ENCODE data around the gene FAM120B. TPM values are rescaled to one million over a fixed set of nuclear protein-coding genes. Genes with fewer than 3 reads are reported as not detected.
A peak's percentile ranks its signal among the peaks of the same experiment; 100 is the strongest.

The FAM120B gene
- total RNA-seq, 1 donor from 2014 or later: 48.3 TPM

GRCh38 chr6:170423030-170423429 lies 116.5 kb downstream of the FAM120B start:
- Mint-ChIP-seq H3K4me3 (ENCODE audit: unreplicated experiment) (no peak overlapping the region), H3K36me3 (ENCODE audit: low read depth, unreplicated experiment) (no peaks in the 10 kb centered on the region), H3K27ac (ENCODE audit: unreplicated experiment) (no peak overlapping the region), H3K9me3 (ENCODE audit: unreplicated experiment) (no peaks in the 10 kb centered on the region), H3K27me3 (ENCODE audit: unreplicated experiment) (peaks cover 1% of the 10 kb centered on the region), H3K4me1 (ENCODE audit: unreplicated experiment) (peaks cover 13% of the 10 kb centered on the region)
- TF ChIP-seq, protein P1, sequence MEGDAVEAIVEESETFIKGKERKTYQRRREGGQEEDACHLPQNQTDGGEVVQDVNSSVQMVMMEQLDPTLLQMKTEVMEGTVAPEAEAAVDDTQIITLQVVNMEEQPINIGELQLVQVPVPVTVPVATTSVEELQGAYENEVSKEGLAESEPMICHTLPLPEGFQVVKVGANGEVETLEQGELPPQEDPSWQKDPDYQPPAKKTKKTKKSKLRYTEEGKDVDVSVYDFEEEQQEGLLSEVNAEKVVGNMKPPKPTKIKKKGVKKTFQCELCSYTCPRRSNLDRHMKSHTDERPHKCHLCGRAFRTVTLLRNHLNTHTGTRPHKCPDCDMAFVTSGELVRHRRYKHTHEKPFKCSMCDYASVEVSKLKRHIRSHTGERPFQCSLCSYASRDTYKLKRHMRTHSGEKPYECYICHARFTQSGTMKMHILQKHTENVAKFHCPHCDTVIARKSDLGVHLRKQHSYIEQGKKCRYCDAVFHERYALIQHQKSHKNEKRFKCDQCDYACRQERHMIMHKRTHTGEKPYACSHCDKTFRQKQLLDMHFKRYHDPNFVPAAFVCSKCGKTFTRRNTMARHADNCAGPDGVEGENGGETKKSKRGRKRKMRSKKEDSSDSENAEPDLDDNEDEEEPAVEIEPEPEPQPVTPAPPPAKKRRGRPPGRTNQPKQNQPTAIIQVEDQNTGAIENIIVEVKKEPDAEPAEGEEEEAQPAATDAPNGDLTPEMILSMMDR (IDR thresholded peaks at IDR 0.05; ENCODE audit: unreplicated experiment): no peak
- DNase-seq (ENCODE audit: low spot score): peak; percentile 40

DNA sequence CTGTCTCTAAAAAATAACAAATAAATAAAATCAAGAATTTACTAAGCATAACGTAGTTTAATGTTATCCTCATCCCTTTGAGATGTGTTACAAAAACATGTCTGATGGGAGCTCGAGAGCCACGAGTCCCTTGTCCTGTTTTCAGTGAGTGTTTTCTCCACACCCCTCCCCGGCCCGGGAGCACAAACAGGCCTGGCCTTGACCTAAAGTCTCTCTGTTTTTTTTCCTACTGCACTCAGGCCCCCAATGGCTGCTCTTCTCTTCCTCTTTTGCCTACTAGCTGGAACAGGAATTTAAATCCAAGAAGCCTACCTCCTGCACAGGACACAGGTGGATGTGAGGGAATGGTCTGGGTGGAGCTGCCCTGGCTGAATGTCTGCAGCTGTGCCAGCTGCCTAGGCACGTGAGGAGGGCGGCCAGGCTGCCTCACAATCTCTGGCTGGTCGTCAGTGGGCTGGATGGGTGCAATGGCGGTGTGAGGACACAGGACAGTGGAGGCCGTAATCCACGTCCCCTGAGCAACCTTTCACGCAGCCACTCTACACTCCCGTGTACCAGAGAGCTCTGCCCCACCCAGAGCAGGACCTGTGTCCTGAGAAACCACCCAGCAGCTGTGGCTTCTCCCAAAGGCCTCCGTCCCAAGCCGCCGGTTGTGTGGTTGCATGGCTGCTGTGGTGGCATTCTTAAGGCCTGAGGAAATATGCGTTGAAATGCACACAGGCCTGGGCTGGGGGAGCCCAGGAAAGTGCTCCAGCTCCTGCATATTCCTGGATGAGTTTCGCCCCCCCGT lies 117.5 kb downstream of the FAM120B start:
- Mint-ChIP-seq H3K4me1 (ENCODE audit: unreplicated experiment) (peaks cover 13% of the 10 kb centered on the region), H3K27me3 (ENCODE audit: unreplicated experiment) (peaks cover 1% of the 10 kb centered on the region), H3K36me3 (ENCODE audit: low read depth, unreplicated experiment) (no peaks in the 10 kb centered on the region), H3K27ac (ENCODE audit: unreplicated experiment) (no peak overlapping the region), H3K4me3 (ENCODE audit: unreplicated experiment) (no peak overlapping the region), H3K9me3 (ENCODE audit: unreplicated experiment) (no peaks in the 10 kb centered on the region)
- DNase-seq (ENCODE audit: low spot score): no peak
- TF ChIP-seq, protein P1 (IDR thresholded peaks at IDR 0.05; ENCODE audit: unreplicated experiment): no peak

- H3K36me3 Mint-ChIP-seq (ENCODE audit: low read depth, unreplicated experiment): no peaks in the 10 kb centered on the region
- no peak overlapping the region for H3K27ac Mint-ChIP-seq (ENCODE audit: unreplicated experiment)
- peaks cover 19% of the 10 kb centered on the region for H3K4me1 Mint-ChIP-seq (ENCODE audit: unreplicated experiment)
- no peaks in the 10 kb centered on the region for H3K9me3 Mint-ChIP-seq (ENCODE audit: unreplicated experiment)
- DNase-seq (ENCODE audit: low spot score): no peak
- no peak overlapping the region for H3K4me3 Mint-ChIP-seq (ENCODE audit: unreplicated experiment)
- peaks cover 1% of the 10 kb centered on the region for H3K27me3 Mint-ChIP-seq (ENCODE audit: unreplicated experiment)
- TF ChIP-seq, protein P1 (IDR thresholded peaks at IDR 0.05; ENCODE audit: unreplicated experiment): no peak
Measured at GRCh38 chr6:170424604-170425126, 118.1 kb downstream of the FAM120B start.

DNA sequence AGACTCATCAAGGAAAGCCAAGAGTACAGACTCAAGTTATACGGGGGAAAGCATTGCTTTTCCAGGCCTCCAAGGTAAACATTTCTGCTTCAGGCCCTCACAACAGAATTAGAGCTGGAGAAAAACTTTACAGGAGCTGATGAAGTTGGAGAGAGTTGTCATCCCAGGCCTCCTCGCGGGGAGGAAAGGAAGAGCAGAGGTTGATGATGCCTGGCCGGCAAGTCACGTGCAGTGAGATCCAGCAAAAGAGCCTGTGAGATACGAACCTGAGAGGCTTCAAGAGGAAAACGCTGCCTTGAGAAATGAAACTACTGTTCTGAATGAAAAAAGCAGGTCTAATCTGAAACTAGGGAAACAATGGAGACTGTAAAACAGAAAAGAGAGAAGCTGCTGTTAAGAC lies 122.9 kb downstream of the FAM120B start:
- Mint-ChIP-seq H3K27ac (ENCODE audit: unreplicated experiment) (peak overlapping the region; percentile 49), H3K4me1 (ENCODE audit: unreplicated experiment) (peaks cover 23% of the 10 kb centered on the region), H3K27me3 (ENCODE audit: unreplicated experiment) (peaks cover 1% of the 10 kb centered on the region), H3K9me3 (ENCODE audit: unreplicated experiment) (no peaks in the 10 kb centered on the region), H3K36me3 (ENCODE audit: low read depth, unreplicated experiment) (no peaks in the 10 kb centered on the region), H3K4me3 (ENCODE audit: unreplicated experiment) (no peak overlapping the region)
- TF ChIP-seq, protein P1 (IDR thresholded peaks at IDR 0.05; ENCODE audit: unreplicated experiment): no peak
- DNase-seq (ENCODE audit: low spot score): peak; percentile 26
